ENCODE data around the gene NPHP1.

- TF ChIP-seq TEAD4 (CRISPR knock-in tag; IDR thresholded peaks at IDR 0.05), result no peak
- no peak for TF ChIP-seq USF1 (CRISPR knock-in tag; IDR thresholded peaks at IDR 0.05)
- no peak for TF ChIP-seq STAT6 (CRISPR knock-in tag; conservative IDR thresholded peaks at IDR 0.05; ENCODE audit: low read depth)
- no peak for TF ChIP-seq IRF1 (CRISPR knock-in tag; IDR thresholded peaks at IDR 0.05)
- no peak for TF ChIP-seq ATF3 (CRISPR knock-in tag; conservative IDR thresholded peaks at IDR 0.05)
- no peak for TF ChIP-seq CTCF (IDR thresholded peaks at IDR 0.05)
- no peak for TF ChIP-seq PRDM15 (CRISPR knock-in tag; IDR thresholded peaks at IDR 0.05)
- no peak for TF ChIP-seq ZBTB43 (CRISPR knock-in tag; IDR thresholded peaks at IDR 0.05)
- TF ChIP-seq ZNF425 (CRISPR knock-in tag; conservative IDR thresholded peaks at IDR 0.05), result no peak
- TF ChIP-seq EMX1 (CRISPR knock-in tag; IDR thresholded peaks at IDR 0.05), result no peak
- TF ChIP-seq MLX (CRISPR knock-in tag; IDR thresholded peaks at IDR 0.05), result no peak
These were observed 34.7 kb downstream of the NPHP1 start for GRCh38 chr2:110170102-110170501.
